Activated CD8-positive, alpha-beta T cell treated with anti-CD3 and anti-CD28 coated beads, Interleukin-2, amount 10 ng/mL, durations not matched to agents 7 days and 5 days (primary cell): ENCODE results near the gene SLU7. TPM values are rescaled to one million over a fixed set of nuclear protein-coding genes. Genes with fewer than 3 reads are reported as not detected.

Experiments
- ATAC-seq: fragments of 150-1000 bp; cut with Tn5 transposase; one replicate; pipeline ENCODE4 v1.10.0; 2021; ENCODE audit warnings: moderate library complexity
- CTCF ChIA-PET: fragments of 350-600 bp; sonication (Branson Sonifier 250); formaldehyde crosslinking; loops from one replicate; lab custom pipeline; 2021; ENCODE audit warnings: antibody characterized with exemption; lab: Charles Lee
- POLR2A ChIA-PET: fragments of 350-600 bp; sonication (Branson Sonifier 250); formaldehyde crosslinking; loops from one replicate; lab custom pipeline; 2021; ENCODE audit warnings: antibody characterized with exemption; lab: Charles Lee
- DNase-seq: peaks from one replicate; pipeline ENCODE4 v3.0.0-alpha.2; 2020
- H3K27ac Mint-ChIP-seq: one replicate; pipeline ENCODE4 v1.8.0; 2021; ENCODE audit warnings: mild to moderate bottlenecking, mixed read lengths
- H3K27me3 Mint-ChIP-seq: one replicate; pipeline ENCODE4 v1.8.0; 2021; ENCODE audit warnings: low read depth, mixed read lengths
- H3K36me3 Mint-ChIP-seq: one replicate; pipeline ENCODE4 v1.8.0; 2021; ENCODE audit warnings: low read depth, mixed read lengths
- H3K4me1 Mint-ChIP-seq: one replicate; pipeline ENCODE4 v1.8.0; 2021; ENCODE audit warnings: low read depth, mixed read lengths
- H3K4me3 Mint-ChIP-seq: one replicate; pipeline ENCODE4 v1.8.0; 2021; ENCODE audit warnings: mild to moderate bottlenecking, mixed read lengths
- H3K9me3 Mint-ChIP-seq: one replicate; pipeline ENCODE4 v1.8.0; 2022; ENCODE audit warnings: mixed read lengths; ENCODE audit not compliant: insufficient read depth
- total RNA-seq, 2 experiments: library from RNA; stranded (reverse); gene quantifications; one replicate each; pipeline ENCODE4 v1.2.3, GENCODE V29; 2021

The SLU7 gene
- total RNA-seq, 2 experiments from 2014 or later = 41.0 to 46.9 TPM

- POLR2A ChIA-PET = no interaction called here
- H3K27ac Mint-ChIP-seq = no peak overlapping the region
- H3K9me3 Mint-ChIP-seq = no peaks in the 10 kb centered on the region
- H3K36me3 Mint-ChIP-seq = no peaks in the 10 kb centered on the region
- H3K27me3 Mint-ChIP-seq = peaks cover 4% of the 10 kb centered on the region
- H3K4me1 Mint-ChIP-seq = no peaks in the 10 kb centered on the region
- CTCF ChIA-PET = interaction anchor here (0.9 to 1.2 kb wide), 2 partner anchors 12 to 330 kb away, joined by 3 to 7 read pairs; no protein-coding TSS in a partner anchor
- ATAC-seq = no peak
- H3K4me3 Mint-ChIP-seq = no peak overlapping the region
- DNase-seq = no peak
Measured at GRCh38 chr5:160352308-160352707, 66.6 kb downstream of the SLU7 start.

Other genes with a start within 250 kb of the SLU7 start
- gene FABP6, start 189.6 kb downstream of the SLU7 start, total RNA-seq = not detected
- gene CCNJL, start 106.5 kb downstream of the SLU7 start, total RNA-seq = under 1 TPM in 1 of 2 experiments, not detected in 1; 0.23 TPM
- gene C1QTNF2, start 48.5 kb downstream of the SLU7 start, total RNA-seq = not detected
- gene FAM200C, start 19.0 kb downstream of the SLU7 start, total RNA-seq = under 1 TPM; 0.29 to 0.45 TPM
- gene PTTG1, start 2.8 kb upstream of the SLU7 start, total RNA-seq = 100 to 1,000 TPM; 138 to 140 TPM